OCI-LY3 (cell line): ENCODE data around the gene SIL1.

Source experiments
- CTCF ChIP-seq: fragments of 200-600, 300-600 bp; sonication (generic); IDR thresholded peaks from 2 replicates; pipeline ENCODE4 v1.5.1; 2014; ENCODE audit warnings: antibody characterized with exemption, low read length, low read depth
- EZH2phosphoT487 ChIP-seq: fragments of 200-600 bp; shearing (Covaris generic); IDR thresholded peaks from 2 replicates; pipeline ENCODE4 v1.6.1; 2018; ENCODE audit warnings: antibody characterized with exemption, mixed run types, low read depth

- TF ChIP-seq CTCF (no peak), EZH2phosphoT487 (no peak)
These were observed 35.7 kb downstream of the SIL1 start for GRCh38 chr5:139162448-139162847.
